Measurements from ENCODE around the gene RERE. TPM values are rescaled to one million over a fixed set of nuclear protein-coding genes. Genes with fewer than 3 reads are reported as not detected.
"Not testable (repeated sequence)": the region's sequence is repeated elsewhere in the genome, so short reads cannot be mapped to it uniquely, and the experiment has no call there.

Gene RERE
- total RNA-seq, 1 donor from 2014 or later, result 46.5 TPM

GRCh38 chr1:8643542-8644536, 173.6 kb downstream of the RERE start:
- DNase-seq (ENCODE audit: low read depth in 2 of 2), result no peak

GRCh38 chr1:8642114-8642513, 175.3 kb downstream of the RERE start:
- DNase-seq (ENCODE audit: low read depth in 2 of 2), result no peak

GRCh38 chr1:8641377-8641997, 176.0 kb downstream of the RERE start:
- no peak for DNase-seq (ENCODE audit: low read depth in 2 of 2)

GRCh38 chr1:8640950-8641349, 176.5 kb downstream of the RERE start:
- DNase-seq (ENCODE audit: low read depth in 2 of 2), result no peak

- DNase-seq (ENCODE audit: low read depth in 2 of 2), result no peak
Measured at GRCh38 chr1:8639148-8639547, 178.3 kb downstream of the RERE start.

GRCh38 chr1:8633741-8634501, 183.5 kb downstream of the RERE start:
- DNase-seq (ENCODE audit: low read depth in 2 of 2), result no peak

- no peak for DNase-seq (ENCODE audit: low read depth in 2 of 2)
Measured at GRCh38 chr1:8632102-8632501, 185.3 kb downstream of the RERE start.

GRCh38 chr1:8631163-8631562, 186.3 kb downstream of the RERE start:
- DNase-seq (ENCODE audit: low read depth in 2 of 2), result no peak

GRCh38 chr1:8629241-8630091, 188.0 kb downstream of the RERE start:
- no peak for DNase-seq (ENCODE audit: low read depth in 2 of 2)

GRCh38 chr1:8628606-8629005, 188.8 kb downstream of the RERE start:
- no peak for DNase-seq (ENCODE audit: low read depth in 2 of 2)

- DNase-seq (ENCODE audit: low read depth in 2 of 2), result no peak
Measured at GRCh38 chr1:8627728-8628127, 189.7 kb downstream of the RERE start.

GRCh38 chr1:8625981-8626898, 191.2 kb downstream of the RERE start:
- DNase-seq (ENCODE audit: low read depth in 2 of 2), result no peak

- DNase-seq (ENCODE audit: low read depth in 2 of 2), result no peak
Measured at GRCh38 chr1:8625491-8625890, 191.9 kb downstream of the RERE start.

- not testable (repeated sequence) for DNase-seq (ENCODE audit: low read depth in 2 of 2)
Measured at GRCh38 chr1:8623651-8624192, 193.7 kb downstream of the RERE start.

- not testable (repeated sequence) for DNase-seq (ENCODE audit: low read depth in 2 of 2)
Measured at GRCh38 chr1:8621785-8622348, 195.6 kb downstream of the RERE start.

GRCh38 chr1:8621034-8621582, 196.3 kb downstream of the RERE start:
- not testable (repeated sequence) for DNase-seq (ENCODE audit: low read depth in 2 of 2)

- not testable (repeated sequence) for DNase-seq (ENCODE audit: low read depth in 2 of 2)
Measured at GRCh38 chr1:8619917-8620502, 197.4 kb downstream of the RERE start.

- DNase-seq (ENCODE audit: low read depth in 2 of 2), result not testable (repeated sequence)
Measured at GRCh38 chr1:8619419-8619818, 198.0 kb downstream of the RERE start.

GRCh38 chr1:8616791-8617190, 200.6 kb downstream of the RERE start:
- not testable (repeated sequence) for DNase-seq (ENCODE audit: low read depth in 2 of 2)
